ENCODE results near the gene HNF1A.

HNF1A gene, protein sequence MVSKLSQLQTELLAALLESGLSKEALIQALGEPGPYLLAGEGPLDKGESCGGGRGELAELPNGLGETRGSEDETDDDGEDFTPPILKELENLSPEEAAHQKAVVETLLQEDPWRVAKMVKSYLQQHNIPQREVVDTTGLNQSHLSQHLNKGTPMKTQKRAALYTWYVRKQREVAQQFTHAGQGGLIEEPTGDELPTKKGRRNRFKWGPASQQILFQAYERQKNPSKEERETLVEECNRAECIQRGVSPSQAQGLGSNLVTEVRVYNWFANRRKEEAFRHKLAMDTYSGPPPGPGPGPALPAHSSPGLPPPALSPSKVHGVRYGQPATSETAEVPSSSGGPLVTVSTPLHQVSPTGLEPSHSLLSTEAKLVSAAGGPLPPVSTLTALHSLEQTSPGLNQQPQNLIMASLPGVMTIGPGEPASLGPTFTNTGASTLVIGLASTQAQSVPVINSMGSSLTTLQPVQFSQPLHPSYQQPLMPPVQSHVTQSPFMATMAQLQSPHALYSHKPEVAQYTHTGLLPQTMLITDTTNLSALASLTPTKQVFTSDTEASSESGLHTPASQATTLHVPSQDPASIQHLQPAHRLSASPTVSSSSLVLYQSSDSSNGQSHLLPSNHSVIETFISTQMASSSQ

GRCh38 chr12:120978296-120979219, at the start of gene HNF1A:
TSS of gene HNF1A (plus strand) at chr12:120978543. CDS start at chr12:120978769, 226 bp downstream.
- H3K4me3 ChIP-seq (ENCODE audit: low read depth, low read length), result no peak within 1 kb of the TSS
- TF ChIP-seq, protein P1, sequence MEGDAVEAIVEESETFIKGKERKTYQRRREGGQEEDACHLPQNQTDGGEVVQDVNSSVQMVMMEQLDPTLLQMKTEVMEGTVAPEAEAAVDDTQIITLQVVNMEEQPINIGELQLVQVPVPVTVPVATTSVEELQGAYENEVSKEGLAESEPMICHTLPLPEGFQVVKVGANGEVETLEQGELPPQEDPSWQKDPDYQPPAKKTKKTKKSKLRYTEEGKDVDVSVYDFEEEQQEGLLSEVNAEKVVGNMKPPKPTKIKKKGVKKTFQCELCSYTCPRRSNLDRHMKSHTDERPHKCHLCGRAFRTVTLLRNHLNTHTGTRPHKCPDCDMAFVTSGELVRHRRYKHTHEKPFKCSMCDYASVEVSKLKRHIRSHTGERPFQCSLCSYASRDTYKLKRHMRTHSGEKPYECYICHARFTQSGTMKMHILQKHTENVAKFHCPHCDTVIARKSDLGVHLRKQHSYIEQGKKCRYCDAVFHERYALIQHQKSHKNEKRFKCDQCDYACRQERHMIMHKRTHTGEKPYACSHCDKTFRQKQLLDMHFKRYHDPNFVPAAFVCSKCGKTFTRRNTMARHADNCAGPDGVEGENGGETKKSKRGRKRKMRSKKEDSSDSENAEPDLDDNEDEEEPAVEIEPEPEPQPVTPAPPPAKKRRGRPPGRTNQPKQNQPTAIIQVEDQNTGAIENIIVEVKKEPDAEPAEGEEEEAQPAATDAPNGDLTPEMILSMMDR (IDR thresholded peaks at IDR 0.05; ENCODE audit: insufficient read depth, low read depth, low read length, missing control alignments), result no peak
- DNase-seq (ENCODE audit: low read depth), result no peak

GRCh38 chr12:120928864-120929652, 49.3 kb upstream of the HNF1A start:
- DNase-seq (ENCODE audit: low read depth), result no peak
- no peak overlapping the region for H3K4me3 ChIP-seq (ENCODE audit: low read depth, low read length)

DNA sequence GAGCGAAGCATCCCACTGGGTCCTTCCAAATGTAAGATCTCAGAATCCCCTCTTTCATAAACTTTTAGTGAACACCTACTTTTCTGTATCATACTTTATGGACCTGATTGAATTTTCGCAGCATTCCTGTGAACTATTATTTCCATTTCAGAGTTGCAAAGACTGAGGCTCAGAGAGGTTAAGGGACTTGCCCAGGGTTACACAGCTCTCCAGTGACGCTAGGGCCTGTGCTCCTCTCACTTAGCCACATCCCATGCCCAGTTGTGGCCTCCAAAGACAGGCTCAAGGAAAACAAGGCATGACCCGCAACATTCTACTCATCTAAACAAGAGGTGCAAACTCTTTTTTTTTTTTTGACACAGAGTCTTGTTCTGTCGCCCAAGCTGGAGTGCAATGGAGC, 48.3 kb upstream of the HNF1A start:
- TF ChIP-seq, protein P1 (IDR thresholded peaks at IDR 0.05; ENCODE audit: insufficient read depth, low read depth, low read length, missing control alignments), result no peak
- no peak for DNase-seq (ENCODE audit: low read depth)
- no peak overlapping the region for H3K4me3 ChIP-seq (ENCODE audit: low read depth, low read length)

More at GRCh38 chr12:120928864-120929652, 49.3 kb upstream of the HNF1A start:
- TF ChIP-seq, protein P1 (IDR thresholded peaks at IDR 0.05; ENCODE audit: insufficient read depth, low read depth, low read length, missing control alignments), result no peak

- no peak for DNase-seq (ENCODE audit: low read depth)
- H3K4me3 ChIP-seq (ENCODE audit: low read depth, low read length), result no peak overlapping the region
- TF ChIP-seq, protein P1 (IDR thresholded peaks at IDR 0.05; ENCODE audit: insufficient read depth, low read depth, low read length, missing control alignments), result no peak
Measured at GRCh38 chr12:120932058-120932457, 46.3 kb upstream of the HNF1A start.

- DNase-seq (ENCODE audit: low read depth), result no peak
- TF ChIP-seq, protein P1 (IDR thresholded peaks at IDR 0.05; ENCODE audit: insufficient read depth, low read depth, low read length, missing control alignments), result no peak
Measured at GRCh38 chr12:120932956-120933526, 45.3 kb upstream of the HNF1A start.

DNA sequence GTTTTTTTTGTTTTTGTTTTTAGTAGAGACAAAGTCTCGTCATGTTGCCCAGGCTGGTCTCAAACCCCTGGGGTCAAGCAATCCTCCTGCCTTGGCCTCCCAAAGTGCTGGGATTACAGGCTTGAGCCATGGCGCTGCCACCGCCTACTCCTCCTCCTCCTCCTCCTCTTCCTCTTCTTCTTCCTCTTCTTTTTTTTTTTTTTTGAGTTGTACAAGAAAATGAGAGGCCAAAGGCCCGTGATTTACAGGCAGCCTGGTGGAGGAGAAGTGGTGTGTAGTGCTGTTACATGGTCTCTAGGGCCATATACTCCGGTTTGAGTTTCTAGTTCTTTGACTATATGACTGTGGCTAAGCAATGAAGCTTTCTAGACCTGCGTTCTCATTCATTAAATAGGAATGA, 44.6 kb upstream of the HNF1A start:
- TF ChIP-seq, protein P1 (IDR thresholded peaks at IDR 0.05; ENCODE audit: insufficient read depth, low read depth, low read length, missing control alignments), result no peak
- no peak for DNase-seq (ENCODE audit: low read depth)
- no peak overlapping the region for H3K4me3 ChIP-seq (ENCODE audit: low read depth, low read length)

More at GRCh38 chr12:120932956-120933526, 45.3 kb upstream of the HNF1A start:
- H3K4me3 ChIP-seq (ENCODE audit: low read depth, low read length), result no peak overlapping the region

Data from GM12865 (cell line).